HG02759 (cell line): ENCODE measurements around the gene CD40LG.
A peak's percentile ranks its signal among the peaks of the same experiment; 100 is the strongest.

Source experiments
- ATAC-seq: cut with Tn5 transposase; IDR thresholded peaks from one replicate; pipeline ENCODE4 v1.9.1; 2021; ENCODE audit warnings: mild to moderate bottlenecking, moderate library complexity; ENCODE audit not compliant: unreplicated experiment

The CD40LG gene

DNA sequence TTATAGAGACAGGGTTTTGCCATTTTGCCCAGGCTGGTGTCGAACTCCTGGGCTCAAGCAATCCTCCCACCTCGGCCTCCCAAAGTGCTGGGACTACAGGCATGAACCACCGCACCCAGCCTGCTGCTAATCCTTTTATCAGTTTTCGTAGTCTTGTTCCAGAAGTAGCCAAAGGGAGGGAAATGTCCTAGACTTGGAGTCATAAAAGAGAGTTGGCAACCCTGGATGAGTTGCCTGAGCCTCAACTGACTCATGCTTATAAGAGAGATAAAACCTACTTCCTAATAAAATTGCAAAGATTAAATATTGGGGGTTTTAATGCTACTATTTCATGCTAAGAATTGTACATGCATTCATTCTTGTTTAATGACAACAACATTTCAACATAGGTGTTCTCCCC, 44.3 kb downstream of the CD40LG start:
- ATAC-seq, result no peak

DNA sequence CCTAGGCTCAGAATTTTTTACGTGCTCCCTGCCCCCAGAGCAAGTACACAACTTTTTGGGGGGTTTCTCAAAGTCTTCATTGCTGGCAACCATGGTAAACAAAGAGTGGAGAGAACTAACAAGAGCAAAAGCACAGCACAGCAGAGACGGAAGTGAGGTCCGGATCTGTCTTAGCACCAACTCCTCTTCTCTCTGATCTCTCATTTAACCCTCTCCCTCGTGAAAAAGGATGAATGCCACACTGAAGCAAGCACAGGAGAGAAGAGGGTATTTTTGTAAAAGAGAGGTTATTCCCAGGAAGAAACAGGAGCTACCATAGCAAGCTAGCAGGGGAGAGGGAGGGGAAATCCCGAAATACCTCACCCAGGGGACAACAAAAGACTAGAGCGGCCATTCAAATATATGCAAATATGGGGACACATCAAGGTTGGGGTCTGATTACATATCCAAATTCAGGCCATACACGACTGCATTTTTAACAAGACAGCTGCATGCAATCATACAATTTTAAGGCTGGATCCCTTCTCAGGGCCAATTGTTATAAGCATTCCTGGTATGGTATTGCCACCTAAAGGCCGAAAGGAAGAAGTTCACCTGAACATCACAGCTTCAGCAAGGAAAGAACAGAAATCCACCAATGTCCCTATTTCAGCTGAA, 46.6 kb downstream of the CD40LG start:
- peak; percentile 79 for ATAC-seq

DNA sequence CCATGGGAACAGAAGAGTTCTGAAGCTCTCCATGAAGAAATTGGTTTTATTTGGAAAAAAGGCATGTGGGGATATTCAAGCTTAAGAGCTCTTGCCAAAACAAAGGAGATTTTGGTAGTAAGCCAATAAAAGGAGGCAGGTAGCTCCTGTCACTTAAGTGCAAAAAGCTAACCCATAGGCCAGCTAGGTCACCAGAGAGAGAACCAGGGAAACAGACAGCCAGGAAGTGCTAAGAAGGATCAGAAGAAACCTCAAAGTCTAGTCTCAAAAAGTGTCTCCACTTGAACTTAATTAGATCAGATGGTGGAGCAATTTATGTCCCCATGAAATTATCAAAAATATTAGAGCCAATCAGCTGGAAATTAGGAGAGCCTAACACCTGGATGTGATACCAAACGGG, 49.2 kb downstream of the CD40LG start:
- ATAC-seq, result no peak

DNA sequence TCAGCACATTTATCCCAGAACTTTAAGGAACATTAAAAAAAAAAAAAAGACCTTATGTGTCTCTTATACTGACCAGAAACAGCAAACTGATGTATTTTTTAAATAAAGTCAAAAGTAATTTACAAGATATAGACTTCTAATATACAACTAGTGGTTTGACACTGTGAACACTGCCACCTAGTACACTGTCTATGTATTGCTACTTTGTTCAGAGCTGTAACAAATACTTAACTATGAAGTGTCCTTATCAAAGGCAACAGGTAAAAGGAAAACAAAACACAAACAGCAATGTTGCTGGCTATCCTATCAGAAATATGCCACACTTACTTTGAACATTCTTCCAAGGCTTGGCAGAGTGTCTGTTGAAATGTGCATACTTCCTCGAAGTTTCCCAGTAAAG, 60.4 kb downstream of the CD40LG start:
- no peak for ATAC-seq
